K562 (cell line): Measurements from ENCODE around the gene RPL15. TPM values are rescaled to one million over a fixed set of nuclear protein-coding genes. Genes with fewer than 3 reads are reported as not detected.

ENCODE experiments used
- ATAC-seq: fragments of 200-7000 bp; cut with Tn5 transposase; 3 replicates; pipeline ENCODE4 v1.9.1; 2020; ENCODE audit warnings: moderate library complexity
- BruUV-seq: library from RNA; stranded (reverse); fragments of 400-500 nt; replicated peaks from 2 replicates; lab custom pipeline; 2021; lab: Mats Ljungman, UMichigan
- CTCF ChIA-PET: fragments of 300-600 bp; formaldehyde crosslinking; extraction: SDS; loops from one replicate; lab custom pipeline; 2021; ENCODE audit warnings: low intra/inter-chr PET ratio; lab: Yijun Ruan, JAX
- POLR2A ChIA-PET: fragments of 300-600, 350-650 bp; sonication (Branson Sonifier 250); formaldehyde crosslinking; extraction: SDS; loops from one replicate; lab custom pipeline; 2021; ENCODE audit warnings: antibody characterized with exemption, inconsistent platforms; lab: Yijun Ruan, JAX
- DNase-seq, 4 experiments: peaks; one replicate each; pipeline versions ENCODE4 v3.0.0 to v3.0.0-alpha.2; 2011 to 2018; ENCODE audit warnings: low spot score in 3 of 4, mixed read lengths in 3 of 4; ENCODE audit errors: extremely low read depth in 1 of 4
- FAIRE-seq: peaks from 2 replicates; lab custom pipeline; 2011; peaks lifted over from hg19 to GRCh38; lab: Jason Lieb, UNC
- H2AFZ ChIP-seq: 2 replicates; pipeline ENCODE4 v1.6.0; 2011; ENCODE audit warnings: low read depth, low read length, control low read depth, inconsistent platforms
- H3K27ac ChIP-seq: fragments of 200-600 bp; 3 replicates; pipeline ENCODE4 v1.8.0; 2011; ENCODE audit warnings: low read depth, mild to moderate bottlenecking, control low read depth, inconsistent platforms, low read length, moderate library complexity, mixed read lengths; ENCODE audit errors: extremely low read depth
- H3K27me3 ChIP-seq, 2 experiments: fragments of 300-600 bp in 1 of 2; 2 replicates in 1 of 2; 3 replicates in 1 of 2; pipeline versions ENCODE4 v1.6.0 to v1.8.0; 2011; ENCODE audit warnings: inconsistent platforms in 2 of 2, low read length in 2 of 2, mild to moderate bottlenecking in 1 of 2, mixed read lengths in 1 of 2, moderate library complexity in 1 of 2; ENCODE audit not compliant: control insufficient read depth in 2 of 2, insufficient read depth in 2 of 2
- H3K36me3 ChIP-seq: fragments of 300-600 bp; 3 replicates; pipeline ENCODE4 v1.8.0; 2011; ENCODE audit warnings: mild to moderate bottlenecking, low read length, inconsistent platforms; ENCODE audit not compliant: control insufficient read depth, insufficient read depth
- H3K4me1 ChIP-seq, 2 experiments: fragments of 200-600 bp in 1 of 2; replicated peaks in 1 of 2; 2 replicates in 1 of 2; 3 replicates in 1 of 2; pipeline versions ENCODE4 v1.5.1 to v1.8.0; 2011; ENCODE audit warnings: inconsistent platforms in 2 of 2, low read length in 2 of 2, mild to moderate bottlenecking in 1 of 2, mixed read lengths in 1 of 2, moderate library complexity in 1 of 2; ENCODE audit not compliant: control insufficient read depth in 2 of 2, insufficient read depth in 2 of 2
- H3K4me2 ChIP-seq: 2 replicates; pipeline ENCODE4 v1.6.1; 2011; ENCODE audit warnings: low read length, control low read depth, inconsistent platforms, mixed read lengths; ENCODE audit not compliant: insufficient read depth
- H3K4me3 ChIP-seq: fragments of 200-600 bp; sonication (generic), shearing (Covaris generic); 2 replicates; pipeline ENCODE4 v1.5.1; 2016; ENCODE audit warnings: control low read depth, inconsistent platforms
- H3K79me2 ChIP-seq: fragments of 200-600 bp; 3 replicates; pipeline ENCODE4 v1.8.0; 2011; ENCODE audit warnings: low read length, inconsistent platforms; ENCODE audit not compliant: control insufficient read depth, insufficient read depth
- H3K9ac ChIP-seq, 2 experiments: 2 replicates each; pipeline versions ENCODE4 v1.6.0 to v1.6.1; 2011; ENCODE audit warnings: low read depth in 2 of 2, low read length in 2 of 2, control low read depth in 1 of 2, inconsistent platforms in 1 of 2, mild to moderate bottlenecking in 1 of 2, mixed read lengths in 1 of 2; ENCODE audit not compliant: insufficient read depth in 1 of 2
- H3K9me1 ChIP-seq: one replicate; pipeline ENCODE4 v1.6.0; 2011; ENCODE audit warnings: inconsistent platforms, mild to moderate bottlenecking, low read length, moderate library complexity; ENCODE audit not compliant: control insufficient read depth, insufficient read depth
- H3K9me3 ChIP-seq: replicated peaks from 2 replicates; pipeline ENCODE4 v1.5.1; 2011; ENCODE audit warnings: low read depth, low read length, inconsistent platforms; ENCODE audit not compliant: control insufficient read depth, insufficient read depth
- H4K20me1 ChIP-seq: replicated peaks from 2 replicates; pipeline ENCODE4 v1.6.1; 2011; ENCODE audit warnings: low read length, inconsistent platforms, mixed read lengths; ENCODE audit not compliant: control insufficient read depth, insufficient read depth
- CEBPB ChIP-seq: fragments of 450-650 bp; IDR thresholded peaks from 2 replicates; pipeline ENCODE4 v1.6.1; 2016; ENCODE audit warnings: missing genetic modification characterization, missing compliant biosample characterization
- CEBPG ChIP-seq, 3 experiments: fragments of 200-800 bp in 1 of 3; sonication (Bioruptor generic) in 1 of 3; sonication (generic) in 1 of 3; formaldehyde crosslinking in 1 of 3; IDR thresholded peaks in 2 of 3; conservative IDR thresholded peaks in 1 of 3; 2 replicates each; pipeline versions ENCODE4 v1.6.1 to v1.8.0; 2016 to 2022; ENCODE audit warnings: missing compliant biosample characterization in 2 of 3, missing genetic modification characterization in 2 of 3, mild to moderate bottlenecking in 1 of 3, missing genetic modification reagents in 1 of 3
- RAD21 ChIP-seq, 2 experiments: fragments of 250-450 bp in 1 of 2; fragments of 450-650 bp in 1 of 2; sonication (Bioruptor Pico) in 1 of 2; formaldehyde crosslinking in 1 of 2; IDR thresholded peaks in 1 of 2; conservative IDR thresholded peaks in 1 of 2; 2 replicates each; pipeline versions ENCODE4 v1.4.0 to v1.8.0; 2020 to 2022; ENCODE audit warnings: mild to moderate bottlenecking in 2 of 2, moderate library complexity in 1 of 2
- ZNF184 ChIP-seq: sonication (generic); formaldehyde crosslinking; IDR thresholded peaks from 2 replicates; pipeline ENCODE4 v1.5.0; 2020; ENCODE audit warnings: missing genetic modification reagents
- WGBS: fragments of 100-300 bp; shearing (Covaris generic); methylation state at CpG from one replicate; pipeline ENCODE4 v1.1.6; 2016; ENCODE audit warnings: low coverage, mixed read lengths; ENCODE audit not compliant: insufficient coverage; ENCODE audit errors: missing lambda C conversion rate; 5-methylcytosine and 5-hydroxymethylcytosine counted together
- in situ Hi-C: fragments of 300-500 bp; cut with MboI; formaldehyde crosslinking; loops from 4 replicates; pipeline ENCODE4 v1.15.0; 2018; ENCODE audit warnings: inconsistent platforms, mixed read lengths
- intact Hi-C: fragments of 100-400 bp; cut with micrococcal nuclease; formaldehyde crosslinking; loops from 2 replicates; pipeline ENCODE4 v1.14.2; 2022
- polyA plus RNA-seq, 8 experiments: library from polyadenylated mRNA; depleted of rRNA in 4 of 8; stranded (reverse) in 5 of 8; unstranded in 3 of 8; fragments of >200 nt; fragmentation: Nextera tagmentation in 2 of 8; fragmentation: Illumina TruSeq in 1 of 8; extraction: Ambion mirVana in 2 of 8; extraction: Trizol in 1 of 8; gene quantifications; 2 replicates each; pipeline versions ENCODE4 v1.2.1 to v1.2.3, GENCODE V29; 2011 to 2014; ENCODE audit warnings: inconsistent platforms in 1 of 8, missing spikeins in 1 of 8
- total RNA-seq, 7 experiments: library from RNA; depleted of rRNA in 6 of 7; stranded (reverse); fragments of >200 nt in 6 of 7; fragmentation: Illumina TruSeq in 2 of 7; extraction: Trizol in 2 of 7; gene quantifications; 2 replicates each; pipeline versions ENCODE4 v1.2.1 to v1.2.3, GENCODE V29; 2011 to 2021; ENCODE audit warnings: low replicate concordance in 1 of 7
- TF ChIP-seq, protein P1 (sequence below): fragments of 450-650 bp; IDR thresholded peaks from 2 replicates; pipeline ENCODE4 v1.6.1; 2016; ENCODE audit warnings: missing biosample characterization, missing genetic modification characterization
- TF ChIP-seq, protein P2 (sequence below): fragments of 450-650 bp; IDR thresholded peaks from 2 replicates; pipeline ENCODE4 v1.6.1; 2016; ENCODE audit warnings: antibody characterized with exemption
- TF ChIP-seq, protein P3 (sequence below): fragments of 250-450 bp; sonication (Bioruptor Pico); IDR thresholded peaks from 2 replicates; pipeline ENCODE4 v1.5.0; 2022; ENCODE audit warnings: mild to moderate bottlenecking

RPL15 gene
- total and polyA plus RNA-seq, 9 of the 15 experiments (the other 6 are each of a cell fraction or from before 2014, with no cell fraction given) = 2,393 to 8,850 (median 3,928) TPM

DNA sequence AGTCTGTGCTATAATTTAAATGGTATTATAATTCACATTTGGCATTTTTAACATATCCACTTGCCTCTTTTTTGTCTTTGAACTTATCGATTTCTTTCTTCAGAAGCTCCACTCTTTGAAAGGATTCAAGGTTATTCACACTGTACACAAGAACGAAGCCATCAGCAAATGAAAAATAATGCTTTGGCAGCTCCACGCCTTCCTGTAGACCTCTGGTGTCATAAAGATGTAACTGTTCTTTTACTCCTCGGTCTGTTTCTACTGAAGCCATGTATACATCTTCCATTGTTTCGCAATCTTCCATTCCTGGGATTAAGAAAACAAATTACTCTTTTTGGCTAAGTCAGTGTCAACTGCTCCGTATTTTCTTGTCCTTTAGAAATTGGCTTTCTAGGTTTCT is 16.2 kb upstream of the RPL15 start:
- BruUV-seq = no TSS peak
- H3K9ac ChIP-seq = no peak overlapping the region
- in situ Hi-C loops = no loop called here
- intact Hi-C loops = no loop called here
- H3K9me3 ChIP-seq = 0 out of 2 replicates have a peak, but pooled peaks cover 4% of the 10 kb centered on the region
- WGBS = 83% methylated on average over 6 of the region's 6 CpGs
- DNase-seq = no peak
- H3K4me2 ChIP-seq = no peak overlapping the region
- no peaks in the 10 kb centered on the region for H3K27me3 ChIP-seq
- no peak overlapping the region for H3K27ac ChIP-seq
- ChIA-PET POLR2A (interaction anchor here (0.7 to 4.5 kb wide), 2 partner anchors 10 to 16 kb away, joined by 3 to 22 read pairs; partner anchors contain the start of genes NKIRAS1 and RPL15), CTCF (no interaction called here)
- no peaks in the 10 kb centered on the region for H3K79me2 ChIP-seq
- H2AFZ ChIP-seq = no peak overlapping the region
- H3K9me1 ChIP-seq = no peaks in the 10 kb centered on the region
- H4K20me1 ChIP-seq = no peaks in the 10 kb centered on the region
- peak; percentile 43; the same call in 2 of the 3 replicates for ATAC-seq
- FAIRE-seq = no peak
- TF ChIP-seq ZNF184 (CRISPR knock-in tag) = no peak
- TF ChIP-seq, protein P1, sequence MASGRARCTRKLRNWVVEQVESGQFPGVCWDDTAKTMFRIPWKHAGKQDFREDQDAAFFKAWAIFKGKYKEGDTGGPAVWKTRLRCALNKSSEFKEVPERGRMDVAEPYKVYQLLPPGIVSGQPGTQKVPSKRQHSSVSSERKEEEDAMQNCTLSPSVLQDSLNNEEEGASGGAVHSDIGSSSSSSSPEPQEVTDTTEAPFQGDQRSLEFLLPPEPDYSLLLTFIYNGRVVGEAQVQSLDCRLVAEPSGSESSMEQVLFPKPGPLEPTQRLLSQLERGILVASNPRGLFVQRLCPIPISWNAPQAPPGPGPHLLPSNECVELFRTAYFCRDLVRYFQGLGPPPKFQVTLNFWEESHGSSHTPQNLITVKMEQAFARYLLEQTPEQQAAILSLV = peak; percentile 50; the same call in 1 of the 2 replicates
- TF ChIP-seq, protein P2, sequence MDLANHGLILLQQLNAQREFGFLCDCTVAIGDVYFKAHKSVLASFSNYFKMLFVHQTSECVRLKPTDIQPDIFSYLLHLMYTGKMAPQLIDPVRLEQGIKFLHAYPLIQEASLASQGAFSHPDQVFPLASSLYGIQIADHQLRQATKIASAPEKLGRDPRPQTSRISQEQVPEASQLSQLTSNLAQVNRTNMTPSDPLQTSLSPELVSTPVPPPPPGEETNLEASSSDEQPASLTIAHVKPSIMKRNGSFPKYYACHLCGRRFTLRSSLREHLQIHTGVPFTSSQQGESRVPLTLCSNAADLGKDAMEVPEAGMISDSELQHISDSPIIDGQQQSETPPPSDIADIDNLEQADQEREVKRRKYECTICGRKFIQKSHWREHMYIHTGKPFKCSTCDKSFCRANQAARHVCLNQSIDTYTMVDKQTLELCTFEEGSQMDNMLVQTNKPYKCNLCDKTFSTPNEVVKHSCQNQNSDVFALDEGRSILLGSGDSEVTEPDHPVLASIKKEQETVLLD = no peak
- peak; percentile 67 for TF ChIP-seq CEBPG (CRISPR knock-in tag; IDR thresholded peaks at IDR 0.05)
- peak; percentile 82 to 92 for TF ChIP-seq CEBPG (tag; conservative IDR thresholded peaks at IDR 0.05 in 1 of 2, IDR thresholded peaks at IDR 0.05 in 1 of 2)
- peak in 1 of 2 experiments; percentile 5; a peak in 1 of 4 replicates for TF ChIP-seq RAD21 (CRISPR knock-in tag; conservative IDR thresholded peaks at IDR 0.05 in 1 of 2, IDR thresholded peaks at IDR 0.05 in 1 of 2)
- peak; percentile 97 for TF ChIP-seq CEBPB (tag)
- TF ChIP-seq, protein P3, sequence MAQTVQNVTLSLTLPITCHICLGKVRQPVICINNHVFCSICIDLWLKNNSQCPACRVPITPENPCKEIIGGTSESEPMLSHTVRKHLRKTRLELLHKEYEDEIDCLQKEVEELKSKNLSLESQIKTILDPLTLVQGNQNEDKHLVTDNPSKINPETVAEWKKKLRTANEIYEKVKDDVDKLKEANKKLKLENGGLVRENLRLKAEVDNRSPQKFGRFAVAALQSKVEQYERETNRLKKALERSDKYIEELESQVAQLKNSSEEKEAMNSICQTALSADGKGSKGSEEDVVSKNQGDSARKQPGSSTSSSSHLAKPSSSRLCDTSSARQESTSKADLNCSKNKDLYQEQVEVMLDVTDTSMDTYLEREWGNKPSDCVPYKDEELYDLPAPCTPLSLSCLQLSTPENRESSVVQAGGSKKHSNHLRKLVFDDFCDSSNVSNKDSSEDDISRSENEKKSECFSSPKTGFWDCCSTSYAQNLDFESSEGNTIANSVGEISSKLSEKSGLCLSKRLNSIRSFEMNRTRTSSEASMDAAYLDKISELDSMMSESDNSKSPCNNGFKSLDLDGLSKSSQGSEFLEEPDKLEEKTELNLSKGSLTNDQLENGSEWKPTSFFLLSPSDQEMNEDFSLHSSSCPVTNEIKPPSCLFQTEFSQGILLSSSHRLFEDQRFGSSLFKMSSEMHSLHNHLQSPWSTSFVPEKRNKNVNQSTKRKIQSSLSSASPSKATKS (CRISPR knock-in tag) = no peak
- TF ChIP-seq, all 486 proteins: peak for 4
- H3K36me3 ChIP-seq = peaks cover 43% of the 10 kb centered on the region
- no peak overlapping the region for H3K4me3 ChIP-seq
- H3K4me1 ChIP-seq = peaks cover 1 to 8% of the 10 kb centered on the region in 2 experiments; a peak in 3 of 5 replicates
